ENCODE data around the gene PCNX3. TPM values are rescaled to one million over a fixed set of nuclear protein-coding genes. Genes with fewer than 3 reads are reported as not detected.

The PCNX3 gene
- polyA plus RNA-seq, 1 donor from 2014 or later = 7.8 TPM

DNA sequence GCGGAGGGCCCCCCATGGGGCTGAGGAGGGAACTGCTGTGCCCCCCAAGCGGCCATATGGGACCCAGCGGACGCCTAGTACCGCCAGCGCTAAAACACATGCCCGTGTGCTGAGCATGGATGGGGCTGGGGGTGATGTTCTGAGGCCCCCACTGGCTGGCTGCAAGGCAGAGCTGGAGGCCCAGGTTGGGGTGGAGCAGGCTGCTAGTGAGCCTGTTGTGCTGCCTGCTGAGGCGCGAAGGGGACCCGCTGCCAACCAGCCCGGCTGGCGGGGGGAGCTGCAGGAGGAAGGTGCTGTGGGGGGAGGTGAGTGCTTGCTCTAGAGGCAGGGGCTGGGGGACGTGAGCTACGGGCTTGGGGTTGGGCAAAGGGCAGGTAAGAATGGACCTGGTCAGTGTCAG, 3.2 kb downstream of the PCNX3 start:
- Histone ChIP-seq H3K36me3 (ENCODE audit: insufficient read depth, low read length) (no peaks in the 10 kb centered on the region), H3K27ac (ENCODE audit: low read length) (no peak overlapping the region), H4K20me1 (ENCODE audit: insufficient read depth) (no peaks in the 10 kb centered on the region), H3K4me3 (ENCODE audit: low read length) (no peak overlapping the region), H3K9me3 (ENCODE audit: low read length) (no peaks in the 10 kb centered on the region), H3K4me2 (ENCODE audit: low read length) (no peak overlapping the region), H3K9ac (ENCODE audit: low read length) (no peak overlapping the region), H3F3A (ENCODE audit: insufficient read depth, low read length, poor library complexity, severe bottlenecking) (no peaks in the 10 kb centered on the region), H2AFZ (ENCODE audit: low read depth, low read length) (no peak overlapping the region), H3K9me2 (ENCODE audit: insufficient read depth, low read length) (no peaks in the 10 kb centered on the region), H3K79me2 (replicated peaks; ENCODE audit: insufficient read depth, low read length) (peaks cover 18% of the 10 kb centered on the region), H3K27me3 (ENCODE audit: insufficient read depth, low read depth, low read length) (no peaks in the 10 kb centered on the region)
- TF ChIP-seq RAD21 (conservative IDR thresholded peaks at IDR 0.05) = no peak
- TF ChIP-seq, protein P1, sequence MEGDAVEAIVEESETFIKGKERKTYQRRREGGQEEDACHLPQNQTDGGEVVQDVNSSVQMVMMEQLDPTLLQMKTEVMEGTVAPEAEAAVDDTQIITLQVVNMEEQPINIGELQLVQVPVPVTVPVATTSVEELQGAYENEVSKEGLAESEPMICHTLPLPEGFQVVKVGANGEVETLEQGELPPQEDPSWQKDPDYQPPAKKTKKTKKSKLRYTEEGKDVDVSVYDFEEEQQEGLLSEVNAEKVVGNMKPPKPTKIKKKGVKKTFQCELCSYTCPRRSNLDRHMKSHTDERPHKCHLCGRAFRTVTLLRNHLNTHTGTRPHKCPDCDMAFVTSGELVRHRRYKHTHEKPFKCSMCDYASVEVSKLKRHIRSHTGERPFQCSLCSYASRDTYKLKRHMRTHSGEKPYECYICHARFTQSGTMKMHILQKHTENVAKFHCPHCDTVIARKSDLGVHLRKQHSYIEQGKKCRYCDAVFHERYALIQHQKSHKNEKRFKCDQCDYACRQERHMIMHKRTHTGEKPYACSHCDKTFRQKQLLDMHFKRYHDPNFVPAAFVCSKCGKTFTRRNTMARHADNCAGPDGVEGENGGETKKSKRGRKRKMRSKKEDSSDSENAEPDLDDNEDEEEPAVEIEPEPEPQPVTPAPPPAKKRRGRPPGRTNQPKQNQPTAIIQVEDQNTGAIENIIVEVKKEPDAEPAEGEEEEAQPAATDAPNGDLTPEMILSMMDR (IDR thresholded peaks at IDR 0.05; ENCODE audit: poor library complexity, severe bottlenecking) = no peak
- no peak for TF ChIP-seq SMC3 (conservative IDR thresholded peaks at IDR 0.05; ENCODE audit: poor library complexity)
- TF ChIP-seq MXI1 (conservative IDR thresholded peaks at IDR 0.05; ENCODE audit: poor library complexity, severe bottlenecking) = no peak
- no peak for TF ChIP-seq TAF1 (IDR thresholded peaks at IDR 0.05; ENCODE audit: low read depth)
- no peak for TF ChIP-seq POLR2AphosphoS5 (IDR thresholded peaks at IDR 0.05)
- no peak for TF ChIP-seq EP300 (conservative IDR thresholded peaks at IDR 0.05; ENCODE audit: poor library complexity, severe bottlenecking)
- TF ChIP-seq EZH2 (IDR thresholded peaks at IDR 0.05; ENCODE audit: borderline replicate concordance, insufficient read depth, low read length, poor library complexity, severe bottlenecking) = no peak
- TF ChIP-seq, protein P2, sequence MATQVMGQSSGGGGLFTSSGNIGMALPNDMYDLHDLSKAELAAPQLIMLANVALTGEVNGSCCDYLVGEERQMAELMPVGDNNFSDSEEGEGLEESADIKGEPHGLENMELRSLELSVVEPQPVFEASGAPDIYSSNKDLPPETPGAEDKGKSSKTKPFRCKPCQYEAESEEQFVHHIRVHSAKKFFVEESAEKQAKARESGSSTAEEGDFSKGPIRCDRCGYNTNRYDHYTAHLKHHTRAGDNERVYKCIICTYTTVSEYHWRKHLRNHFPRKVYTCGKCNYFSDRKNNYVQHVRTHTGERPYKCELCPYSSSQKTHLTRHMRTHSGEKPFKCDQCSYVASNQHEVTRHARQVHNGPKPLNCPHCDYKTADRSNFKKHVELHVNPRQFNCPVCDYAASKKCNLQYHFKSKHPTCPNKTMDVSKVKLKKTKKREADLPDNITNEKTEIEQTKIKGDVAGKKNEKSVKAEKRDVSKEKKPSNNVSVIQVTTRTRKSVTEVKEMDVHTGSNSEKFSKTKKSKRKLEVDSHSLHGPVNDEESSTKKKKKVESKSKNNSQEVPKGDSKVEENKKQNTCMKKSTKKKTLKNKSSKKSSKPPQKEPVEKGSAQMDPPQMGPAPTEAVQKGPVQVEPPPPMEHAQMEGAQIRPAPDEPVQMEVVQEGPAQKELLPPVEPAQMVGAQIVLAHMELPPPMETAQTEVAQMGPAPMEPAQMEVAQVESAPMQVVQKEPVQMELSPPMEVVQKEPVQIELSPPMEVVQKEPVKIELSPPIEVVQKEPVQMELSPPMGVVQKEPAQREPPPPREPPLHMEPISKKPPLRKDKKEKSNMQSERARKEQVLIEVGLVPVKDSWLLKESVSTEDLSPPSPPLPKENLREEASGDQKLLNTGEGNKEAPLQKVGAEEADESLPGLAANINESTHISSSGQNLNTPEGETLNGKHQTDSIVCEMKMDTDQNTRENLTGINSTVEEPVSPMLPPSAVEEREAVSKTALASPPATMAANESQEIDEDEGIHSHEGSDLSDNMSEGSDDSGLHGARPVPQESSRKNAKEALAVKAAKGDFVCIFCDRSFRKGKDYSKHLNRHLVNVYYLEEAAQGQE (IDR thresholded peaks at IDR 0.05; ENCODE audit: borderline replicate concordance) = no peak

DNA sequence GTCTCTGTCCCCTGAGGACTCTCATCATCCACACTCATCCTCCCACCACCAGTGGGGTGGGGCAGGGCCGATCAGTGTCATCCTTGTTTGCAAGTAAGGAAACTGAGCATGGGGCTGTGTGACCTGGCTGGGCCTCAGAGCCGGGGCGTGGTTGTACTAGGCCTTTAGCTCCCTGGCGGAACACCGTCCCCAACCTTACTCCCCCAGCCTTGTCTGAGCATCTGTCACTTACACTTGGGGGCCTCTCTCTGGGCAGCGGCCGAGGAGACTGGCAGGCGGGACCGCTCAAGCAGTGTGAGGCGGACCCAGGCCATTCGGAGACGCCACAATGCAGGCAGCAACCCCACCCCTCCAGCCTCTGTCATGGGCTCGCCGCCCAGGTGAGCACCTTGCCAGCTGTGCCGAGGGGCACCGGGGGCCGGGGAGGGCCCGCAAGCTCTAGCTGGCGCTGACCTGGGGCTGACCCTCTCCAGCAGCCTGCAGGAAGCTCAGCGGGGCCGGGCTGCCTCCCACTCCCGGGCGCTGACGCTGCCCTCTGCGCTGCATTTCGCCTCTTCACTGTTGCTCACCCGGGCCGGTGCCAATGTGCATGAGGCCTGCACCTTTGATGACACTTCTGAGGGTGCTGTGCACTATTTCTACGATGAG, 3.8 kb downstream of the PCNX3 start:
- no peak overlapping the region for H3K4me2 ChIP-seq (ENCODE audit: low read length)
- no peak overlapping the region for H3K4me3 ChIP-seq (ENCODE audit: low read length)
- H3F3A ChIP-seq (ENCODE audit: insufficient read depth, low read length, poor library complexity, severe bottlenecking) = no peaks in the 10 kb centered on the region
- H3K9ac ChIP-seq (ENCODE audit: low read length) = no peak overlapping the region
- H3K79me2 ChIP-seq (replicated peaks; ENCODE audit: insufficient read depth, low read length) = peaks cover 15% of the 10 kb centered on the region
- no peaks in the 10 kb centered on the region for H4K20me1 ChIP-seq (ENCODE audit: insufficient read depth)
- no peak overlapping the region for H2AFZ ChIP-seq (ENCODE audit: low read depth, low read length)
- TF ChIP-seq POLR2AphosphoS5 (IDR thresholded peaks at IDR 0.05) (no peak), EP300 (conservative IDR thresholded peaks at IDR 0.05; ENCODE audit: poor library complexity, severe bottlenecking) (no peak), MXI1 (conservative IDR thresholded peaks at IDR 0.05; ENCODE audit: poor library complexity, severe bottlenecking) (no peak), EZH2 (IDR thresholded peaks at IDR 0.05; ENCODE audit: borderline replicate concordance, insufficient read depth, low read length, poor library complexity, severe bottlenecking) (no peak), SMC3 (conservative IDR thresholded peaks at IDR 0.05; ENCODE audit: poor library complexity) (no peak), TAF1 (IDR thresholded peaks at IDR 0.05; ENCODE audit: low read depth) (no peak), RAD21 (conservative IDR thresholded peaks at IDR 0.05) (no peak)
- TF ChIP-seq, protein P1 (IDR thresholded peaks at IDR 0.05; ENCODE audit: poor library complexity, severe bottlenecking) = no peak
- TF ChIP-seq, protein P2 (IDR thresholded peaks at IDR 0.05; ENCODE audit: borderline replicate concordance) = no peak
- H3K9me3 ChIP-seq (ENCODE audit: low read length) = no peaks in the 10 kb centered on the region
- no peaks in the 10 kb centered on the region for H3K27me3 ChIP-seq (ENCODE audit: insufficient read depth, low read depth, low read length)
- no peak overlapping the region for H3K27ac ChIP-seq (ENCODE audit: low read length)
- H3K36me3 ChIP-seq (ENCODE audit: insufficient read depth, low read length) = no peaks in the 10 kb centered on the region
- no peaks in the 10 kb centered on the region for H3K9me2 ChIP-seq (ENCODE audit: insufficient read depth, low read length)
